ENCODE results near the gene SUPT4H1. TPM values are rescaled to one million over a fixed set of nuclear protein-coding genes. Genes with fewer than 3 reads are reported as not detected.

SUPT4H1 gene
- total RNA-seq, 1 experiment from 2014 or later, result 74.8 TPM

- H3K36me3 ChIP-seq (ENCODE audit: low read depth), result 0 out of 2 replicates have a peak, but pooled peaks cover 2% of the 10 kb centered on the region
- ChIA-PET CTCF (no interaction called here), POLR2A (ENCODE audit: unreplicated experiment) (interaction anchor here (0.5 kb wide), 1 partner anchor 258 kb away, joined by 20 read pairs; no protein-coding TSS in a partner anchor)
- intact Hi-C loops (cut with micrococcal nuclease; ENCODE audit: unreplicated experiment), result no loop called here
- H3K9me3 ChIP-seq (ENCODE audit: insufficient read depth, low read depth), result no peaks in the 10 kb centered on the region
- DNase-seq, result no peak
- H3K4me3 ChIP-seq, result no peak overlapping the region
- no peak overlapping the region for H2AFZ ChIP-seq
- no peaks in the 10 kb centered on the region for H3K79me2 ChIP-seq (ENCODE audit: low read depth)
- H3F3A ChIP-seq (ENCODE audit: insufficient read depth, low read depth), result peaks cover 6% of the 10 kb centered on the region; the same call in 1 of the 2 replicates
- H3K9me2 ChIP-seq (ENCODE audit: insufficient read depth), result no peaks in the 10 kb centered on the region
- H3K4me1 ChIP-seq (replicated peaks; ENCODE audit: insufficient read depth), result no peaks in the 10 kb centered on the region
- no TSS peak for BruUV-seq (replicated peaks)
- no peak overlapping the region for H3K27ac ChIP-seq
- TF ChIP-seq EZH2 (IDR thresholded peaks at IDR 0.05; ENCODE audit: low read depth) (no peak), CTCF (conservative IDR thresholded peaks at IDR 0.05) (no peak)
- no peaks in the 10 kb centered on the region for H3K27me3 ChIP-seq (ENCODE audit: insufficient read depth, low read depth)
- no peak overlapping the region for H3K4me2 ChIP-seq
- H4K20me1 ChIP-seq (ENCODE audit: insufficient read depth), result no peaks in the 10 kb centered on the region
These were observed 11.6 kb downstream of the SUPT4H1 start for GRCh38 chr17:58340405-58340876.

- ChIA-PET POLR2A (ENCODE audit: unreplicated experiment) (no interaction called here), CTCF (no interaction called here)
- no peaks in the 10 kb centered on the region for H3K79me2 ChIP-seq (ENCODE audit: low read depth)
- no peak overlapping the region for H3K4me2 ChIP-seq
- H3K4me1 ChIP-seq (replicated peaks; ENCODE audit: insufficient read depth), result no peaks in the 10 kb centered on the region
- H2AFZ ChIP-seq, result no peak overlapping the region
- intact Hi-C loops (cut with micrococcal nuclease; ENCODE audit: unreplicated experiment), result no loop called here
- no peaks in the 10 kb centered on the region for H3K9me3 ChIP-seq (ENCODE audit: insufficient read depth, low read depth)
- no peak overlapping the region for H3K4me3 ChIP-seq
- peaks cover 6% of the 10 kb centered on the region; the same call in 1 of the 2 replicates for H3F3A ChIP-seq (ENCODE audit: insufficient read depth, low read depth)
- H3K27me3 ChIP-seq (ENCODE audit: insufficient read depth, low read depth), result no peaks in the 10 kb centered on the region
- TF ChIP-seq CTCF (conservative IDR thresholded peaks at IDR 0.05) (no peak), EZH2 (IDR thresholded peaks at IDR 0.05; ENCODE audit: low read depth) (no peak)
- H3K27ac ChIP-seq, result no peak overlapping the region
- BruUV-seq (replicated peaks), result no TSS peak
- H3K36me3 ChIP-seq (ENCODE audit: low read depth), result no peaks in the 10 kb centered on the region
- no peaks in the 10 kb centered on the region for H4K20me1 ChIP-seq (ENCODE audit: insufficient read depth)
- H3K9me2 ChIP-seq (ENCODE audit: insufficient read depth), result no peaks in the 10 kb centered on the region
- DNase-seq, result no peak
These were observed 12.1 kb downstream of the SUPT4H1 start for GRCh38 chr17:58339755-58340404.

GRCh38 chr17:58338841-58339754 lies 12.9 kb downstream of the SUPT4H1 start:
- TF ChIP-seq EZH2 (IDR thresholded peaks at IDR 0.05; ENCODE audit: low read depth) (no peak), CTCF (conservative IDR thresholded peaks at IDR 0.05) (no peak)
- Histone ChIP-seq H3F3A (ENCODE audit: insufficient read depth, low read depth) (peaks cover 6% of the 10 kb centered on the region; the same call in 1 of the 2 replicates), H2AFZ (no peak overlapping the region), H3K9me2 (ENCODE audit: insufficient read depth) (no peaks in the 10 kb centered on the region), H3K79me2 (ENCODE audit: low read depth) (no peaks in the 10 kb centered on the region), H3K27me3 (ENCODE audit: insufficient read depth, low read depth) (no peaks in the 10 kb centered on the region), H3K4me3 (no peak overlapping the region), H4K20me1 (ENCODE audit: insufficient read depth) (no peaks in the 10 kb centered on the region), H3K4me2 (no peak overlapping the region), H3K9me3 (ENCODE audit: insufficient read depth, low read depth) (no peaks in the 10 kb centered on the region), H3K36me3 (ENCODE audit: low read depth) (no peaks in the 10 kb centered on the region), H3K4me1 (replicated peaks; ENCODE audit: insufficient read depth) (no peaks in the 10 kb centered on the region), H3K27ac (no peak overlapping the region)
- CTCF ChIA-PET, result no interaction called here
- intact Hi-C loops (cut with micrococcal nuclease; ENCODE audit: unreplicated experiment), result no loop called here
- POLR2A ChIA-PET (ENCODE audit: unreplicated experiment), result no interaction called here
- DNase-seq, result no peak
- no TSS peak for BruUV-seq (replicated peaks)
